ENCODE data around the gene TBL1X.

DNA sequence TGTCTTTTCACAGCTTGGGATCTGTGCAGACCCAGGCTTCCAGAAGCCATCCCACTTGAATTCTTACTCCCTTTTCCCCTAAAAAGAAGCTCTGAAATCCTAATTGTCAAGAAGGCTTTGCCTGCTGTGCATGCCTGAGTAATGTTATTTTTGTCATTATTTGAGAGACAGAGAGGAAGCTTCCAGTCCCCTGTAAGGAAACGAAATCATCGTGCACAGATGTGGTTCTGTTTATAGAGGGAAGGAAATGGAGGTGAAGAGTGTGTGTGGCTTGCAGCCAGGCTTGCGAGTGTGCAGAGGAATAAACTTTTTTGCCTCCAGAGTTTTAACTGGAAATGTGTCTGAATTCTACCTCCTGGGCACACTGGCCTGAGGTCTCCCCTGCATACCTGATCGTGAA is 70.2 kb downstream of the TBL1X start:
- TF ChIP-seq CTCF (IDR thresholded peaks at IDR 0.05; ENCODE audit: insufficient read depth, low read depth, low read length) (no peak), EZH2 (IDR thresholded peaks at IDR 0.05; ENCODE audit: insufficient read depth, low read length) (no peak)

All from astrocyte (in vitro differentiated cells and primary cell).